Mucosa of stomach (tissue), 1 donor: ENCODE measurements around the gene SCTR.

Experiments used
- H3K27me3 ChIP-seq: one replicate; pipeline ENCODE4 v1.7.0; 2013; ENCODE audit warnings: mild to moderate bottlenecking, low read length; ENCODE audit not compliant: control insufficient read depth, insufficient read depth
- H3K36me3 ChIP-seq: one replicate; pipeline ENCODE4 v1.7.0; 2013; ENCODE audit warnings: low read length; ENCODE audit not compliant: control insufficient read depth, insufficient read depth
- H3K4me1 ChIP-seq: one replicate; pipeline ENCODE4 v1.7.0; 2013; ENCODE audit warnings: mild to moderate bottlenecking, low read length; ENCODE audit not compliant: control insufficient read depth, insufficient read depth
- H3K4me3 ChIP-seq: one replicate; pipeline ENCODE4 v1.7.0; 2013; ENCODE audit warnings: low read length
- H3K9ac ChIP-seq: one replicate; pipeline ENCODE4 v1.7.0; 2013; ENCODE audit warnings: mild to moderate bottlenecking, low read length, moderate library complexity
- H3K9me3 ChIP-seq: one replicate; pipeline ENCODE4 v1.7.0; 2013; ENCODE audit warnings: mild to moderate bottlenecking, low read length, moderate library complexity; ENCODE audit not compliant: control insufficient read depth
- donor health status: Pancreatic carcinoma.

SCTR gene

GRCh38 chr2:119475857-119476244 is 48.4 kb downstream of the SCTR start:
- H3K4me1 ChIP-seq: peaks cover 14% of the 10 kb centered on the region
- H3K9ac ChIP-seq: no peak overlapping the region
- H3K4me3 ChIP-seq: no peak overlapping the region
- H3K27me3 ChIP-seq: no peaks in the 10 kb centered on the region
- no peaks in the 10 kb centered on the region for H3K9me3 ChIP-seq
- H3K36me3 ChIP-seq: no peaks in the 10 kb centered on the region

GRCh38 chr2:119475225-119475856 is 48.9 kb downstream of the SCTR start:
- Histone ChIP-seq H3K36me3 (no peaks in the 10 kb centered on the region), H3K4me1 (peaks cover 9% of the 10 kb centered on the region), H3K27me3 (no peaks in the 10 kb centered on the region), H3K9ac (no peak overlapping the region), H3K9me3 (no peaks in the 10 kb centered on the region), H3K4me3 (no peak overlapping the region)

DNA sequence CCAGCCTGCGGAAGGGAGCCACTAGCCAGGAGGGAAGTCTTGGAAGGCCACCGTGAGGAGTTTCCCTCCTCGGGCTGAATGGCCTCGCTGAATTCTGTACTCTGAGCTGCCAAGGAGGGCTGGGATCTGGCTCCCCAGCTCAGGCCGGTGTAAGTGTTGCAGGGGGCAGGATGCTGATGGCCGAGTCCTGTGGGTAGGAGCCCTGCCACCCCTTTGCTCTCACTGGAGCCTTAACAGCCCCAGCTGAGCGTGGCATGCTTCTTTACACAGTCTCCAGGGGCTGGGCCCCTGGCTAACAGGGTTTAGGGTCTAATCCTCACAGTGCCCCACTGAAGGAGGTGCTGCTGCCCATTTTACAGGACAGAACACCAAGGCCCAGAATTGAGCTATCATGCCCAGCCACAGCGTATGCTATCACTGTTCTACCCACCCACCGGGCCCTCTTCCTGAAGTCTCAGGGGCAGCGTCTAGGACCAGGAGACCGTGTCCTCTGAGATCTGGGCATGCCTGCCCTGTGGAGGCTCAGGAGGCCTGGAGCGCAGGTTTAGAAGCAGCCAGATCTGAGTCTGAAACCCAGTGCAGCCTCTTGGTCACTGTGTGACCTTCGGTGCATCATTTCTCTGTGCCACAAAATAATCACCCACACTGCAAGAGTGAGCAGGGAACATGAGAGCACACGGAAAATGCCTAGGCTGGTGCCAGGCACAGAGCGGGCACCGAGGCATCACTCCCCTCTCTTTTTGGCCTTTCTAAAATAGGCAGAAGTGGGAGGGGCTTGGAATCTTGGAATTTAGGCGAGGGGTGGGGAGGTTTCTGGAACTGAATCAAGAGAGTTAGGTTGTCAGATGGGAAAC is 49.7 kb downstream of the SCTR start:
- H3K36me3 ChIP-seq: no peaks in the 10 kb centered on the region
- no peak overlapping the region for H3K4me3 ChIP-seq
- peaks cover 9% of the 10 kb centered on the region for H3K4me1 ChIP-seq
- no peak overlapping the region for H3K9ac ChIP-seq
- H3K27me3 ChIP-seq: no peaks in the 10 kb centered on the region
- no peaks in the 10 kb centered on the region for H3K9me3 ChIP-seq

DNA sequence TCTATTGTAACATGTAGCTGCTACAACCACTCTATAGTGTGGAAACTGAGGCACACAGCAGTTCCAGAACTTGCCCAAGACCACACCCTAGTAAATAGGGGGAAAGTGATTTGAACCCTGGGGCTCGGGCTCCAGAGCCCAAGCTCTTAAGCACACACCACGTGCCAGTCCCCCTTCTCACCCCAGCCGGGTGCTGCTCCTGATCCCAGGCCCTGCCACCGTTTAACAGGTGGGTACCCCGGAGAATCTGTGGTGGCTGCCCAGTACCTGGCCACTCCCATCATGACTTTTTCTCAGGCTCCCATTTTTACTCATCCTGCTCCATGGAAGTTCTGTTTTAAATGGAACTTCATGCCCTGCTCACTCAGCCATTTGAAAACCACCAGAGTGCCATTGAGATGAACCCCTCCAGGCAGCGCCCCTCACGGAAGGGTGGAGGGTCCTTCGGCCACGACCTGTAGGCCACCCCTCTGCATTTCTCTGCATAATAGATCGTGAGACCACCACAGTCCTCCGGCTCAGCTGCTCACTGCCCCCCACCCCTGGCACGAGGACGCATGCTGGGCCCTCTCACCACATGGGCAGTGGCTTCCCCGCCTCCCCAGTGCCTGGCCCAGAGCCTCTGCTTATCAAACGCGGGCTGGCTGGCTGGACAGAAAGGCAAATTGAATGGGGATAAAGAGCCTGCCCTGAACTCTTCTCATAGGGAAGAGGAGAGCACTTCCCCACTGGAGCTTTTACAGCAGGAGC is 50.5 kb downstream of the SCTR start:
- no peaks in the 10 kb centered on the region for H3K36me3 ChIP-seq

DNA sequence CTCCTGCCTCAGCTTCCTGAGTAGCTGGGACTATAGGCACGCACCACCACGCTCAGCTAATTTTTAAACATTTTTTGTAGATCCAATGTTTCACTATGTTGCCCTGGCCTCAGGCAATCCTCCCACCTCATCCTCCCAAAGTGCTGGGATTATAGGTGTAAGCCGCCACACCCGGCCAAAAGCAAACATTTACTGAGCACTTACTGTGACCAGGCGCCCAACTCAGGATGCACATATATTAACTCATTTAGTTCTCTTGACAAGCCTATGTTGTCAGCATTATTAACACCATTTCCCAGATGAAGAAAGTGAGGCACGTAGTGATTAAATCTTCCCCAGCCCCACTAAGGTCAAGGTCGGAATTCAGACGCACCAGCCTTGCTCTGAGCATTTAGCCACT is 51.5 kb downstream of the SCTR start:
- H3K4me3 ChIP-seq: no peak overlapping the region
- H3K36me3 ChIP-seq: no peaks in the 10 kb centered on the region
- no peak overlapping the region for H3K9ac ChIP-seq
- peaks cover 9% of the 10 kb centered on the region for H3K4me1 ChIP-seq
- no peaks in the 10 kb centered on the region for H3K9me3 ChIP-seq
- H3K27me3 ChIP-seq: no peaks in the 10 kb centered on the region

More for the DNA sequence above, 50.5 kb downstream of the SCTR start:
- H3K4me1 ChIP-seq: peaks cover 9% of the 10 kb centered on the region
- H3K4me3 ChIP-seq: no peak overlapping the region
- H3K9ac ChIP-seq: no peak overlapping the region
- no peaks in the 10 kb centered on the region for H3K27me3 ChIP-seq
- H3K9me3 ChIP-seq: no peaks in the 10 kb centered on the region

DNA sequence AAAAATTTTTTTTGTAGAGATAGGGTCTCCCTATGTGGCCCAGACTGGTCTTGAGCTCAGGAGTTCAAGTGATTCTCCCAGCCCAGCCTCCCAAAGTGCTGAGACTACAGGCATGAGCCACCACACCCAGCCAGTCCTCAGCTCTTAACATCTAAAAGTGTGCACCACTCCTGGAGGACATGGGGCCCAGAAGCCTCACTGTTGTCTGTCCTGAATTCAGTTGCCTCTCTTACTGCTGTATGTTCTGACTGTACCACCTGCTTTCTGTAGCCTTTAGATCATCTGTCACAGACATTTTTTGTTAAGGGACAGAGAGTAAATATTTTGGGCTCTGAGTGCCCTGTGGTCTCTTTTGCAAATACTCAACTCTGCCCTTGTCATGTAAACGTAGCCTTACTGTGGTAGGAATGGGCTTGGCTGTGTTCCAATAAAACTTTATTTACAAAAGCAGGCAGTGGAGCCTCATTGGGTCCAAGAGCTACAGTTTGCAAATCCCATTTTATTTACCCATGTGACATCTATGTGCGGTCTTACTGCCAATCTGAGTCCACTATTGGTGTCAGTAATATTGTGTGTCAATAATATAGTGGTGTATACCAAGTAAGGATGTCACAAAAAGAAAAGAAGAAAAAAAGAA is 54.5 kb downstream of the SCTR start:
- H3K4me1 ChIP-seq: no peaks in the 10 kb centered on the region
- H3K9ac ChIP-seq: no peak overlapping the region
- no peaks in the 10 kb centered on the region for H3K27me3 ChIP-seq
- H3K36me3 ChIP-seq: no peaks in the 10 kb centered on the region
- H3K4me3 ChIP-seq: no peak overlapping the region
- no peaks in the 10 kb centered on the region for H3K9me3 ChIP-seq

GRCh38 chr2:119469131-119469530 is 55.2 kb downstream of the SCTR start:
- no peak overlapping the region for H3K4me3 ChIP-seq
- H3K27me3 ChIP-seq: no peaks in the 10 kb centered on the region
- no peaks in the 10 kb centered on the region for H3K4me1 ChIP-seq
- no peaks in the 10 kb centered on the region for H3K36me3 ChIP-seq
- no peaks in the 10 kb centered on the region for H3K9me3 ChIP-seq
- H3K9ac ChIP-seq: no peak overlapping the region

DNA sequence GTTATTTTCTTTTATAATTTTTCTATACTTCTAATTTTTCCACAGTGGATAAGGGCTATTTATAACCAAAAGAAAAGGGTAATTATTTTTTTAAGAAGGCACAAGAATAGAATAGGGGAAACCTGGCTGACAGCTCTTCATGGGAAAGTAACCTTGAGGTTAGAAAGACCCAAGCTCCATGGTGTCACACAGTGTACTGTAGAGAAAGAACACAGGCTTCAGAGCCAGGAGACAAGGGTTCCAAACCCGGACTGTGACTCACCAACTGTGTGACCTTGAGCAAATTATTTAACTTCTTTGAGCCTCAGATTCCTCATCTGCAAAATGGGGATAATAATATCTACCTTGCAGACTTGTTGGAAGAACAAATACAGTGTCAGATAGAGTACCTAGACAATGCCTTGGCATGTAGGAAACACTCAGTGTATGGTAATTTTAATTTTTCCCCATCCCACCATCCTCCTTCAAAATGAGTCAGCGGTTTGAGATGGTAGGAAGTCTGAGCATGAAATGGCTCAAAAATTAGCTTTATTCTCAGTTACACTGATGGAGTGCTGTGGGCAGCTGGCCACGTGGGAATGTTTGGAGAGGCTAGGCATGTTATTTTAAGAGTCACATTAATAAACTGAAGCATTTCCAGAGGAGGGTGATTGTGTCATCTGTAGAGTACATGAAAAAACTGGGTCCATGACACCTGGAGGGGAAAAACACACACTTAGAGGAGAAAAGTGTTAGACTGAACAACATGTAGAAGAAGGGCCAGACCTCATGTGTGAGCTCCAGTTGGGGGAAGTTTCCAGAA is 55.9 kb downstream of the SCTR start:
- Histone ChIP-seq H3K4me1 (no peaks in the 10 kb centered on the region), H3K36me3 (no peaks in the 10 kb centered on the region), H3K9ac (no peak overlapping the region), H3K4me3 (no peak overlapping the region), H3K9me3 (no peaks in the 10 kb centered on the region), H3K27me3 (no peaks in the 10 kb centered on the region)

DNA sequence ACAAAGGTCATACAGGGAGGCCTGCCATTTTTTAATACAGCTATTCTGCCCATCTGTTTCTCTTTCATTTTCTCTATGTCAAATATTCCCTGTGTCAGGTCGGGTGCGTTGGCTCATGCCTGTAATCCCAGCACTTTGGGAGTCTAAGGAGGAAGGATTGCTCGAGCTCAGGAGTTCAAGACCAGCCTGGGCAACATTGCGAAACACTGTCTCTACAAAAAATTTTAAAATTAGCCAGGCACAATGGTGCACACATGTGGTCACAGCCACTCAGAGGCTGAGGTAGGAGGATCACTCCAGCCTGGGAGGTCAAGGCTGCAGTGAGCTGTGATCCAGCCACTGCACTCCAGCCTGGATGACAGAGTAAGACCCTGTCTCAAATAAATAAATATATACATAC is 57.9 kb downstream of the SCTR start:
- Histone ChIP-seq H3K27me3 (no peaks in the 10 kb centered on the region), H3K4me1 (no peaks in the 10 kb centered on the region), H3K9me3 (no peaks in the 10 kb centered on the region), H3K4me3 (no peak overlapping the region), H3K9ac (no peak overlapping the region), H3K36me3 (no peaks in the 10 kb centered on the region)

DNA sequence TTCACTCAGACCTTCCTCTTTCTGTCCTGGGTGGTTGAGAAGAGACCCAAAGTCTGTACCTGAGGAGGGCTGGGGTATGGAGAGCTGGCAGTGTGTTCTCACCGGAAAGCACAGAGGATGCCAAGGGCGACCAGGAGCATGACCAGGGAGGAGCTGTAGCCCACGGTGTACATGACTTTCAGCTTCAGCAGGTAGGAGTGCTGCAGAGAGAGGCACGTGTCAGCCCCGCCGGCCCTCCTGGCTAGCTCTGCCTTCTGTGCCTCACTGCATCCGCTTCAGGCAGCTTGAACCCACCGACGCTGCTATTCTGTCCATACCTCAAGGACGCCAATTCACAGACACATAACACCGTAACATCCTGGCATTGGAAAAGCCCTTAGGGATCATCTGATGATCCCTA is 58.6 kb downstream of the SCTR start:
- no peaks in the 10 kb centered on the region for H3K27me3 ChIP-seq
- no peak overlapping the region for H3K9ac ChIP-seq
- no peak overlapping the region for H3K4me3 ChIP-seq
- no peaks in the 10 kb centered on the region for H3K4me1 ChIP-seq
- no peaks in the 10 kb centered on the region for H3K36me3 ChIP-seq
- H3K9me3 ChIP-seq: no peaks in the 10 kb centered on the region

DNA sequence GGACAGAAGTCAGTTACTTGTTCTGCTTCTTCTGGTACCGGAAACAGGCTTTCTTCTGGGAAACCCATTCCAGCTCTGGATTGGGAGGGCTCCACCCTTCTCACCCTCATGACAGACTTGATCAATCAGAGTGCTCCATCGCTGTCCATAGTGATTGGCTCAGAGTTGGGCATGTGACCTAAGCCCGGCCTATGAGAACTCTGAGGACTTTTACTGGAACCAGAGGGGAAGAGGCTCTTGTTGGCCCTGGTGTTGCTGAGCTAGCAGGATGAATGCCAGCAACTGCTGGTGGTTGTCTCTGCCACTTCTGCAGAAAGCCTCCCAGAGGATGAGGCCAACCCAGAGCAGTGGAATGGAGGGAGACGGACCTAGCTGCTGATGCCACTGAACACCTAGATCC is 59.3 kb downstream of the SCTR start:
- Histone ChIP-seq H3K36me3 (no peaks in the 10 kb centered on the region), H3K9me3 (no peaks in the 10 kb centered on the region), H3K27me3 (no peaks in the 10 kb centered on the region), H3K4me1 (no peaks in the 10 kb centered on the region), H3K4me3 (no peak overlapping the region), H3K9ac (no peak overlapping the region)
